ENCODE results near the gene CCDC51.

DNA sequence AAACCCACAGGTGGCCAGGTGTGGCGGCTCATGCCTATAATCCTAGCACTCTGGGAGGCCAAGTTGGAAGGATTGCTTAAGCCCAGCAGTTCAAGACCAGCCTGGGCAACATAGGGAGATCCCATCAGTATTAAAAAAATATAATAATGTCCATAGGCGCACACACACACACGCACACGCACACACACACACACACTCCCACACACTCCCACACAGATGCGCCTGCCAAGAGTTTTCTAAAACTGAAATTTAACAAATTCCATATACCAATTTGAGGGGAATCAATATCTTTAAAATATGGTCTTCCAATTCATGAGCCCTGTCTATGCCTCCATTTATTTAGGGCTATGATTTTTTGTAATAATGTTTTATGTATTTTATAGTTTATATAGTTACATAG is 47.0 kb upstream of the CCDC51 start:
- TF ChIP-seq, protein P1, sequence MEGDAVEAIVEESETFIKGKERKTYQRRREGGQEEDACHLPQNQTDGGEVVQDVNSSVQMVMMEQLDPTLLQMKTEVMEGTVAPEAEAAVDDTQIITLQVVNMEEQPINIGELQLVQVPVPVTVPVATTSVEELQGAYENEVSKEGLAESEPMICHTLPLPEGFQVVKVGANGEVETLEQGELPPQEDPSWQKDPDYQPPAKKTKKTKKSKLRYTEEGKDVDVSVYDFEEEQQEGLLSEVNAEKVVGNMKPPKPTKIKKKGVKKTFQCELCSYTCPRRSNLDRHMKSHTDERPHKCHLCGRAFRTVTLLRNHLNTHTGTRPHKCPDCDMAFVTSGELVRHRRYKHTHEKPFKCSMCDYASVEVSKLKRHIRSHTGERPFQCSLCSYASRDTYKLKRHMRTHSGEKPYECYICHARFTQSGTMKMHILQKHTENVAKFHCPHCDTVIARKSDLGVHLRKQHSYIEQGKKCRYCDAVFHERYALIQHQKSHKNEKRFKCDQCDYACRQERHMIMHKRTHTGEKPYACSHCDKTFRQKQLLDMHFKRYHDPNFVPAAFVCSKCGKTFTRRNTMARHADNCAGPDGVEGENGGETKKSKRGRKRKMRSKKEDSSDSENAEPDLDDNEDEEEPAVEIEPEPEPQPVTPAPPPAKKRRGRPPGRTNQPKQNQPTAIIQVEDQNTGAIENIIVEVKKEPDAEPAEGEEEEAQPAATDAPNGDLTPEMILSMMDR (IDR thresholded peaks at IDR 0.05; ENCODE audit: low read depth, low read length), result no peak
- TF ChIP-seq EZH2phosphoT487 (IDR thresholded peaks at IDR 0.05; ENCODE audit: low read depth), result no peak
